Nephron progenitor cell (in vitro differentiated cells): ENCODE measurements around the gene MPHOSPH9.

ENCODE experiments used
- DNase-seq: peaks from one replicate; pipeline ENCODE4 v3.0.0; 2021
- H3K27ac Mint-ChIP-seq: 2 replicates; pipeline ENCODE4 v1.8.0; 2021; ENCODE audit warnings: mild to moderate bottlenecking, moderate library complexity, mixed read lengths
- H3K27me3 Mint-ChIP-seq: 2 replicates; pipeline ENCODE4 v1.8.0; 2021; ENCODE audit warnings: mild to moderate bottlenecking, low read depth, mixed read lengths; ENCODE audit not compliant: poor library complexity
- H3K36me3 Mint-ChIP-seq: 2 replicates; pipeline ENCODE4 v1.8.0; 2021; ENCODE audit warnings: low read depth, mixed read lengths
- H3K4me1 Mint-ChIP-seq: 2 replicates; pipeline ENCODE4 v1.8.0; 2021; ENCODE audit warnings: mixed read lengths
- H3K4me3 Mint-ChIP-seq: 2 replicates; pipeline ENCODE4 v1.8.0; 2021; ENCODE audit warnings: mild to moderate bottlenecking, moderate library complexity, mixed read lengths
- H3K9me3 Mint-ChIP-seq: 2 replicates; pipeline ENCODE4 v1.8.0; 2021; ENCODE audit warnings: mild to moderate bottlenecking, moderate library complexity, mixed read lengths
- CTCF ChIP-seq: fragments of 200-600 bp; sonication (generic); IDR thresholded peaks from 2 replicates; pipeline ENCODE4 v1.5.0; 2021; ENCODE audit warnings: antibody characterized with exemption

The MPHOSPH9 gene

GRCh38 chr12:123245678-123246077 is 12.7 kb upstream of the MPHOSPH9 start:
- no peak overlapping the region for H3K4me3 Mint-ChIP-seq
- no peaks in the 10 kb centered on the region for H3K27me3 Mint-ChIP-seq
- peaks cover 81% of the 10 kb centered on the region for H3K36me3 Mint-ChIP-seq
- TF ChIP-seq CTCF: no peak
- H3K9me3 Mint-ChIP-seq: peaks cover 50% of the 10 kb centered on the region
- DNase-seq: no peak
- peaks cover 24% of the 10 kb centered on the region for H3K4me1 Mint-ChIP-seq
- H3K27ac Mint-ChIP-seq: peak overlapping the region; percentile 18

GRCh38 chr12:123243671-123244262 is 10.8 kb upstream of the MPHOSPH9 start:
- TF ChIP-seq CTCF: no peak
- H3K36me3 Mint-ChIP-seq: peaks cover 78% of the 10 kb centered on the region
- no peak overlapping the region for H3K4me3 Mint-ChIP-seq
- no peak for DNase-seq
- peaks cover 16% of the 10 kb centered on the region for H3K4me1 Mint-ChIP-seq
- H3K27ac Mint-ChIP-seq: no peak overlapping the region
- no peaks in the 10 kb centered on the region for H3K27me3 Mint-ChIP-seq
- peaks cover 39% of the 10 kb centered on the region for H3K9me3 Mint-ChIP-seq

GRCh38 chr12:123242116-123242904 is 9.4 kb upstream of the MPHOSPH9 start:
- Mint-ChIP-seq H3K27ac (peak overlapping the region; percentile 74), H3K27me3 (no peaks in the 10 kb centered on the region), H3K9me3 (peaks cover 24% of the 10 kb centered on the region), H3K4me3 (peak overlapping the region; percentile 31), H3K36me3 (peaks cover 68% of the 10 kb centered on the region), H3K4me1 (peaks cover 20% of the 10 kb centered on the region)
- DNase-seq: no peak
- TF ChIP-seq CTCF: no peak

- no peak overlapping the region for H3K27ac Mint-ChIP-seq
- no peak overlapping the region for H3K4me3 Mint-ChIP-seq
- H3K36me3 Mint-ChIP-seq: peaks cover 60% of the 10 kb centered on the region
These were observed 6.0 kb upstream of the MPHOSPH9 start for GRCh38 chr12:123238961-123239360.

DNA sequence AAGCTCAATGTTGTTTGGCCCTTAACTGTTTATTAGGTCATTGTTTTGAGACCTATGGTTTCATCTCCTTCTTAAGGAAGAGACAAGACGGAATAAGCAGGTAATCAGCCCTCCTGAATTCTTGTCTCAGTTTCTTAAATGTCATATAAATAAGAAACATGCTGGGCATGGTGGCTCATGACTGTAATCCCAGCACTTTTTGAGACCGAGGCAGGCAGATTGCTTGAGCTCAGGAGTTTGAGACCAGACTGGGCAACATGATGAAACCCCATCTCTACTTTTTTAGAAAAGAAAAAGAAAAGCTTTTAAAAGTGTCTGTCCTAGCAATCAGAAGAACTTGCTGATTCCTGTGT is 5.4 kb upstream of the MPHOSPH9 start:
- H3K9me3 Mint-ChIP-seq: no peaks in the 10 kb centered on the region
- no peak overlapping the region for H3K4me3 Mint-ChIP-seq
- DNase-seq: no peak
- H3K27ac Mint-ChIP-seq: no peak overlapping the region
- H3K27me3 Mint-ChIP-seq: peaks cover 3% of the 10 kb centered on the region
- H3K36me3 Mint-ChIP-seq: peaks cover 55% of the 10 kb centered on the region
- peaks cover 36% of the 10 kb centered on the region for H3K4me1 Mint-ChIP-seq
- TF ChIP-seq CTCF: no peak

More at GRCh38 chr12:123238961-123239360, 6.0 kb upstream of the MPHOSPH9 start:
- Mint-ChIP-seq H3K27me3 (peaks cover 3% of the 10 kb centered on the region), H3K9me3 (no peaks in the 10 kb centered on the region), H3K4me1 (peaks cover 29% of the 10 kb centered on the region)
- no peak for DNase-seq
- TF ChIP-seq CTCF: no peak
